ENCODE data around the gene DENND5A.
"Not testable (repeated sequence)": the region's sequence is repeated elsewhere in the genome, so short reads cannot be mapped to it uniquely, and the experiment has no call there.

Gene DENND5A

DNA sequence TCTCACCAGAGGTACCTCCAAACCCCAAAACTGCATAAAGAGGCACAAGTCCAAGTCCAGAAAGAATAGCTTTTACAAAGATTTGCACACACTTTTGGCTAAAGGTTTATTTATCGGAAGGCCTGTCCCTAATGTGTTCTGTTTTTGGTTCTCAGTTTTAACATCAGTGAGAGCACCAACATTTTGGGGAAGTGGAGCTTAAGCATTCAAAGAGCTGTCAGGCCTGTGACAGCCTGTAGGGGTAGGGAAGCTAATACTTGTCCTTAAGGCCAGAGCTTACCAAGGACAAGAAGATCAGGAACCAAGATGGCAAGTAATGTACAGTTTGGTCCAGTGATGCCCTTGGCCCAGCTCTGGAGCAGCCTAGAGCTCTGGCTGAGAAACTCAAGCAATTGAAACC, 134.9 kb downstream of the DENND5A start:
- no peak overlapping the region for H3K27ac Mint-ChIP-seq
- H3K36me3 Mint-ChIP-seq: no peaks in the 10 kb centered on the region
- ATAC-seq: no peak
- H3K9me3 Mint-ChIP-seq: no peaks in the 10 kb centered on the region
- H3K4me3 Mint-ChIP-seq: no peak overlapping the region
- H3K27me3 Mint-ChIP-seq: no peaks in the 10 kb centered on the region
- no peaks in the 10 kb centered on the region for H3K4me1 Mint-ChIP-seq

DNA sequence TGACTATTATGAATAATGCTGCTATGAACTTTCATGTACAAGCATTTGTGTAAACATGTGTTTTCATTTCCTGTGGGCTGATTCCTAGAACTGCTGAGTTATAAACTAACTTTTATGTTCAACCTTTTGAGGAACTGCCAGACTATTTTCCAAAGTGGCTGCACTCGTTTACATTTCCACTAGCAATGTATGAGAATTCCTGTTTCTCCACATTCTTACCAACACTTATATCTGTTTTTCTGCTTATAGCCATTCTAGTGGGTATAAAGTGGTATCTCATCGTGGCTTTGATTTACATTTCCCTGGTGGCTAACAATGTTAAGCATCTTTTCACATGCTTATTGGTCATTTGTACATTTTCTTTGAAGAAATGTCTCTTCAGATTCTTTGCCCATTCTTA, 138.5 kb downstream of the DENND5A start:
- H3K4me3 Mint-ChIP-seq: no peak overlapping the region
- ATAC-seq: no peak
- H3K36me3 Mint-ChIP-seq: peaks cover 6% of the 10 kb centered on the region
- H3K27me3 Mint-ChIP-seq: peaks cover 4% of the 10 kb centered on the region
- H3K9me3 Mint-ChIP-seq: peaks cover 4% of the 10 kb centered on the region
- H3K4me1 Mint-ChIP-seq: peaks cover 9% of the 10 kb centered on the region
- H3K27ac Mint-ChIP-seq: no peak overlapping the region

DNA sequence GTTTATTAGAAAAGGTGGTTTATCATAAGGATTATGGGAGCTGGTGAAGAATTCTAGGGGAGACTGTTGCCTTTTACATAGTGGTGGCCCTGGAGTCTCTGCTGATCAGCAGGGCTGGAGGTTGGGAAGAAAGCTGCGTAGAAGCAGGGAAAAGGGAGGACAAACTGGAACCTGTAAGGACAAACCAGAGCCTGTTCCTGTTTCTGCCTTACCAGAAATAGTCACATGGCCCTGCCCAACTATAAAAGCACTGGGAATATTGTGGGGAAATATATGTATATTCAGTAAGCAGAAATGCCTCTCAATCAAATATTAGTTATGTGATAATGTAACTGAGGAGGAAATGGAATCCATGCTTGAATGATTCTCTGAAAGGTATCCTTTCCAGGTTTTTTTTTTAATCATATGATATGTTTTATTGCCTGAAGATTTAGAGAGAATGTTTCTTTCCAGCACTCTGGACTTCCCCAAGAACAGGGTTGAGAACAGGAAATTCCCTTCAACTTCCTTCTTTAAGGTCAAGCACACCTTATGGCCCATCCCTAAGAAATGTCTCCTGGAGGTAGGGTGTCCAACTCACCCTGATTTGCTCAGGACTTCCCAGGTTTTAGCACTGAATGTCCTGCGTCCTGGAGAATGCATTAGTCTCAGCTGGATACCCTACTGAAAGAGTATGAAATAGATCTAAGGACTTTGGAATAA, 139.8 kb downstream of the DENND5A start:
- Mint-ChIP-seq H3K36me3 (peaks cover 6% of the 10 kb centered on the region), H3K4me1 (peaks cover 9% of the 10 kb centered on the region), H3K27ac (no peak overlapping the region), H3K9me3 (peaks cover 4% of the 10 kb centered on the region), H3K4me3 (no peak overlapping the region), H3K27me3 (peaks cover 8% of the 10 kb centered on the region)
- no peak for ATAC-seq

DNA sequence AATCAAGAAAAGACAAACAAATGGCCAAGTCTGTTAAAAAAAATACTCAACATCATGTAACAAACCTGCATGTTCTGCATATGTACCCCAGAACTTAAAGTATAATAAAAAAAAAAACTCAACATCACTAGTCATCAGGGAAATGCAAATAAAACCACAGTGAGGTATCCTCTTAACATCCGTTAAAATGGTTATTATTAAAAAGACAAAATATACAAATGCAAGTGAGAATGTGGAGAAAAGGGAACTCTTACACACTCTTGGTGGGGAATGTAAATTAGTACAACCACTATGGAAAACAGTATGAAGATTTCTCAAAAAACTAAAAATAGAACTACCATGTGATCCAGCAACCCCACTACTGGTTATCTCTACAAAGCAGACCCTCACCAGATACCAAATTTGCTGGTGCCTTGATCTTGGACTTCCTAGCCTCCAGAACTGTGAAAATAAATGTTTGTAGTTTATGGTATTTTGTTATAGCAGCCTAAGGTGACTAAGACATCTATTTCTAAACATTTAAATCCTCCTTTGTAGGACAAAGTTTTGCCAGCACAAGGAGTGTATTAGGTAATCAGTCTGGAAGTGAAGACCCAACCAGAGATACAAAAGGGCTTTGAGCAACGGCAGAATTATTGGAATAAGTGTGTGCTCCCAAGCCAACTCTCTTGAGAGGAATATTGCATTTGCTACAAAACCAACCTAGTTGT, 141.4 kb downstream of the DENND5A start:
- Mint-ChIP-seq H3K27ac (no peak overlapping the region), H3K36me3 (peaks cover 6% of the 10 kb centered on the region), H3K4me3 (no peak overlapping the region), H3K9me3 (peaks cover 4% of the 10 kb centered on the region), H3K27me3 (peaks cover 15% of the 10 kb centered on the region), H3K4me1 (peaks cover 9% of the 10 kb centered on the region)
- ATAC-seq: no peak

DNA sequence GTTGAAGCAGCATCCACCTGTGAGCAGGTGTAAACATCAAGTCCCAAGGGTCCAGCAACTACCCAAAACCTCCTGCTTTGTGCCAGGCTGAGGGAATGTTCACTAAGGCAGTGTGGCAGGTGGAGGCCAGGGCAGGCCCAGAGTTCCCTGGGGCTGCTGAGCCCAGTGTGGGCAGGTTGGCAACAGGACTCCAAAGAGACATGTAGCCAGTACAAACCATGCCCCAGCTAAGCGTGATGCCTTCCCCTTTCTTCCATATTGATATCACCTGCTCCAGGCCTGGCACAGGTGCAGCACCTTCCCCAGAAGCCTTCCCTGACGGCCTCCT, 143.7 kb downstream of the DENND5A start:
- H3K9me3 Mint-ChIP-seq: peaks cover 4% of the 10 kb centered on the region
- peaks cover 9% of the 10 kb centered on the region for H3K4me1 Mint-ChIP-seq
- no peak for ATAC-seq
- no peak overlapping the region for H3K4me3 Mint-ChIP-seq
- H3K27ac Mint-ChIP-seq: no peak overlapping the region
- peaks cover 6% of the 10 kb centered on the region for H3K36me3 Mint-ChIP-seq
- H3K27me3 Mint-ChIP-seq: peaks cover 15% of the 10 kb centered on the region

DNA sequence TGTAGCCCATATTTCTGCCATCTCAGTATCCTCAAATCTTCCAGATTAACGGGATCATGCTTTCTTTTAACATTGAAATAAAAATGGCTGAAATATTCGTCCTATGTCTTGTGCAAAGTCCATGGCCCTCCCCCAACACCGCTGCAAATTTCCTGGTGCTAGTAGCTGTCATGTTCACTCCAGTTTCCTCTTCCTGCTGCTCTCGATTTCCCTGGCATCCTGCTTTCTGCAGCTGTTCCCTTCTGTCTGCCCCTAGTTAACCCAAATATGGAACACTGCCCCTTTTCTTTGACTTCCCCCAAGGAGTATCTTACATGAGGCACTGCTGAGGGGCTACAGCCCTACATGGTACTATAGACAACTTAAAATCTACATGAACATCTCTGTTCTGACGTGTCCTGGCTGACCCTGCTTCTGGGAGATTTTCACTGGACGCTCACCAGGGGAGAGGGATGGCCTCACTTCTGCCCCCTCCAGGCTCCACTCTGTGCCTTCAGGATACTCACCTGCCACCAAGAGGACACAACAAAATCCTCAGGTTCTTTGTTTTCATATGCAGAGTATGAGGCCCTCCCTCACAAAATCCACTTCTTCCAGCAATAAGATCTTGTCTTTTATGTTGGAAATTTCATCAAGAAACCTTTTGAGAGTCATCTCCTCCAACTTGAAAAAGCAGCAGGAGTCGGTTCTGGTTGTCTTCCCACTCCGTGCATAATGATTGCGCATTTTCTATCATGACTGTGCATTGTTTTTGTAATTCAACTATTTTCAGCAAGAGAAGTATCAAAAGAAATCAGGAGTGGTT, 144.3 kb downstream of the DENND5A start:
- Mint-ChIP-seq H3K27ac (no peak overlapping the region), H3K27me3 (peaks cover 15% of the 10 kb centered on the region), H3K9me3 (peaks cover 4% of the 10 kb centered on the region), H3K4me3 (no peak overlapping the region), H3K36me3 (peaks cover 6% of the 10 kb centered on the region), H3K4me1 (peaks cover 9% of the 10 kb centered on the region)
- no peak for ATAC-seq

DNA sequence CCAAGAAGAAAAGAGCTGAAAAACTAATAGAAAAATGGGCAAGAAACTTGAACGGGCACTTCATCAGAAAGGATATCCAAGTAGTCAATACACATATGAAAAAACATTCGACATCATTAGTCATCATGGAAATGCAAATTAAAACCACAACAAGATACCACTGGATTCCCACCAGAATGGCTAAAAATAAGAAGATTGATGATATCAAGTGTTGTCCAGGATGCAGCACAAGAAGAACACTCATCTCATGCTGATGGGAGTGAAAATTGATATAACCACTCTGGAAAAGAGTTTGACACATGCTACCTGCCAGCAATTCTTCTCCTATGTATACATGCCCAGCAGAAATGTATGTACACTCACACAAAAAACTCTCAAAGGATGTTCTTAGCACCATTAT, 146.9 kb downstream of the DENND5A start:
- H3K9me3 Mint-ChIP-seq: peaks cover 1% of the 10 kb centered on the region
- H3K27ac Mint-ChIP-seq: no peak overlapping the region
- H3K36me3 Mint-ChIP-seq: peaks cover 2% of the 10 kb centered on the region

DNA sequence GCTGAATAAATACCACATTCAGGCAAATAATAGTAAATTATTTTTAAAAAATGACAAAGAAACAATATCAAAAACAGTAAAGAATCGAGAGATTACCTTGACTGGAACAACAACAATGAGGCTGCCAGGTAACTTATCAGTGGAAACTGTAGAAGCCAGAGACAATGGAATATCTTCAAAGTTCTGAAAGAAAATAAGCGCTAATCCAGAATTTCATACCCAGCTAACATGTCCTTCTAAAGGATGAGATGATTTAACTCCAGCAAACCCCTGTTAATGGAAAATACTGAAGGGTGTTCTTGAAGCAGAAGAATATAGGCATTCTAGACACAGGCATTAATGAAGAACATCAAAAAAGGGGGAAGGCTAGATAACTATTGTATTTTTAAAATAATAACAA, 153.1 kb downstream of the DENND5A start:
- no peak overlapping the region for H3K4me3 Mint-ChIP-seq
- H3K9me3 Mint-ChIP-seq: peaks cover 7% of the 10 kb centered on the region
- no peaks in the 10 kb centered on the region for H3K4me1 Mint-ChIP-seq
- no peaks in the 10 kb centered on the region for H3K36me3 Mint-ChIP-seq
- no peak for ATAC-seq
- H3K27me3 Mint-ChIP-seq: peaks cover 9% of the 10 kb centered on the region
- no peak overlapping the region for H3K27ac Mint-ChIP-seq

More for the DNA sequence above, 146.9 kb downstream of the DENND5A start:
- Mint-ChIP-seq H3K4me1 (peaks cover 5% of the 10 kb centered on the region), H3K4me3 (no peak overlapping the region), H3K27me3 (peaks cover 15% of the 10 kb centered on the region)
- ATAC-seq: no peak

DNA sequence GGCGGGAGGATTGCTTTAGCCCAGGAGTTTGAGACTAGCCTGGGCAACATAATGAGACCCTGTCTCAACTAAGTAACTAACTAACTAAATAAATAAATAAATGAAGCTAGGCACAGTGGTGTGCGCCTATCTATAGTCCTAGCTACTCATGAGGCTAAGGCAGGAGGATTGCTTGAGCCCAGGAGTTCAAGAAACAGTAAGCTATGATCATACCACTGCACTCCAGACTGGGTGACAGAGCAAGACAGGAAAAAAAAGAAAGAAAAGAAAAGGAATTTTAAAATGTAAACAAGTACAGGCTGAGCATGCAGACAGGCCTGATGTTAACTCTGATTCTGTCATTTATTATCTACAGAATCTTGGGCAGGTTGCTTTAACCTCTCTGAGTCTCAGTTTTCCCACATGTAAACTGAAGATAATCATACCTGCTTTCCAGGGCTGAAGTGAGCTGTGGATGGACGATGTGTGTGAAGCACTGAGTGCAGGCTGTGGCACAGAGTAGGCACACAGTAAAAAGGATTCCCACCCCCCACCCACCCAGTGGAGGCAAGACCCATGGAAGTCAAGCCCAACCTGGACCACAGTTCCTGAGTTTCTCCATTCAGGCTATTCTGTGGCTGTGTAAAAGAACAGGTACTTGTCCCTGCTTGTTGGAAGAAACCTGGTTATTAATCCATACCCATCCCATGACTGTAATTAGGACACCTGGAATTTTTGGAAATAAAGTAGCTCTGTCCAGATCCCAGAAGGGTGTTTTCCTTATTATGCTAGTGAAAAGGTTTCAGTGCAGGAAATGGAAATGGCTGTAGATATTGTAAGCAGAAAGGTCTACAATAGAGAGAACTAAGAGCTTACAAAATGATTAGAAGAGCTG, 155.1 kb downstream of the DENND5A start:
- Mint-ChIP-seq H3K36me3 (no peaks in the 10 kb centered on the region), H3K27me3 (peaks cover 9% of the 10 kb centered on the region), H3K4me3 (no peak overlapping the region), H3K4me1 (no peaks in the 10 kb centered on the region), H3K9me3 (peaks cover 7% of the 10 kb centered on the region), H3K27ac (no peak overlapping the region)
- no peak for ATAC-seq

DNA sequence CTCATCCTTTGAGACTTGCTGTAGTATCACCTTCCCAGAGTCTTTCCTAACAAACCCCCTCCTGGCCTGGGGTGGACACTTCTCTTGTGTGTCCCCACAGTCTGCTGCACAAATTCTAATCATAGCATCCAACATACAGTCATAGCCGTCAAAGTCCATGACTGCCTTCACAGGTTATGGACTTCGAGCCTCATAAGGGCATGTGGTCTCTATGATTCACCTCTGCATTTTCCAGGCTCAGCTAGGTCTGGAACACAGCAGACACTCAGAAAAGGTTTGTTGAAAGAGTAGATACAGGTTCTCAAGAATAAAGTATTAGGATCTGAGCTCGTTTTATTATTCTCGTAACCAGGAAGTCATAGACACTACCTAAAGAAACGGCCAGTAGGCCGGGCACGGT, 160.6 kb downstream of the DENND5A start:
- no peak for ATAC-seq

DNA sequence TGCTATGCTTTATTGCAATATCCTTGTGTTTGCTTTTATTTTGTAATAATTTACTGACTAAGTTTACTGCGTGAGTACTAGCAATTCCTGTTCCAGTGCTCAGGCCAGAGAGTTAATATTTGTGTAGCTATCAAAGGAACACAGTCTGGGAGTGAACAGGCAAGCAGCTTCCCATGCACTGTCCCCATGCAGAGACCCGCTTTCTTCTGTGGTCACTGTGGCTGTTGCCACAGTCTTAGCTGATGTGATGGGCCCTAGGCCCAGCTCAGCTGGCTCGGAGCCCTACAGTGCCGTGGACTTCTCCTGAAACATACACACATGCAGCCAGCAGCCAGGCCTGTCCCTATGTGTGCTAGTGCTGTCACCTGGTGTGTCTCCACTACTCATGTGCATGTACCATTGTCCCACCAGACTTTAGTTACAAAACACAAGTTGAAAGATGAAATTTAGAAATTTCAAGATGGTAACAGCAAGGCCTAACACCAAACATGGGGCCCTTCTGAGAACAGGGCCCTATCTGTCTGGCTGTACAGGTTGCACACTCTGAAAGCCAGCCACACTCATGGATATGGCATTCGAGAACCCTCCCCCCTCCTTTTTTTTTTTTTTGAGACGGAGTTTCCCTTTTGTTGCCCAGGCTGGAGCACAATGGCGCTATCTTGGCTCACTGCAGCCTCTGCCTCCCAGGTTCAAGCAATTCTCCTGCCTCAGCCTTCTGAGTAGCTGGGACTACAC, 161.4 kb downstream of the DENND5A start:
- Mint-ChIP-seq H3K27me3 (peaks cover 51% of the 10 kb centered on the region), H3K9me3 (no peaks in the 10 kb centered on the region), H3K27ac (no peak overlapping the region), H3K4me3 (no peak overlapping the region), H3K4me1 (no peaks in the 10 kb centered on the region), H3K36me3 (no peaks in the 10 kb centered on the region)
- ATAC-seq: no peak

More for the DNA sequence above, 160.6 kb downstream of the DENND5A start:
- H3K9me3 Mint-ChIP-seq: no peaks in the 10 kb centered on the region
- H3K27ac Mint-ChIP-seq: no peak overlapping the region
- no peaks in the 10 kb centered on the region for H3K4me1 Mint-ChIP-seq
- no peak overlapping the region for H3K4me3 Mint-ChIP-seq
- no peaks in the 10 kb centered on the region for H3K36me3 Mint-ChIP-seq
- H3K27me3 Mint-ChIP-seq: peaks cover 49% of the 10 kb centered on the region

DNA sequence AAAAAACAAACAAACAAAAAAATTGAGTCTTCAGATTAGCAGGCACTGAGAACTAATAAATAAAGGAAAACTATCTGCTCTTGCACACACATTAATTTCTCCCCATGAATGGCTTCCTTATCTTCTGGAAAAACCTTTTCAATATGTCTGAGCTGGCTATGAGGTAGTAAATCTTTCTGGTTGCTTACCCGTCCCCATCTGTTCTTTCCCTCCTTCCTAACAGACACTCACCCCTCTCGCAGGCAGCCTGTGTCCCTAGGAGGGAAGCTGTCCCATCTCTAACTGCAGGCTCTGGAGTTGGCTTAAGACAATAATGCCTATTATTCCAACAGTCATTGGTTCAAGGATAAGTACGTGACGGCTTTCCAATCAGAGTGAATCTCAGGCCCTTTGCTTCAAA, 165.5 kb downstream of the DENND5A start:
- Mint-ChIP-seq H3K9me3 (no peaks in the 10 kb centered on the region), H3K27ac (no peak overlapping the region), H3K27me3 (peaks cover 58% of the 10 kb centered on the region), H3K4me1 (no peaks in the 10 kb centered on the region), H3K36me3 (no peaks in the 10 kb centered on the region), H3K4me3 (no peak overlapping the region)
- ATAC-seq: no peak

DNA sequence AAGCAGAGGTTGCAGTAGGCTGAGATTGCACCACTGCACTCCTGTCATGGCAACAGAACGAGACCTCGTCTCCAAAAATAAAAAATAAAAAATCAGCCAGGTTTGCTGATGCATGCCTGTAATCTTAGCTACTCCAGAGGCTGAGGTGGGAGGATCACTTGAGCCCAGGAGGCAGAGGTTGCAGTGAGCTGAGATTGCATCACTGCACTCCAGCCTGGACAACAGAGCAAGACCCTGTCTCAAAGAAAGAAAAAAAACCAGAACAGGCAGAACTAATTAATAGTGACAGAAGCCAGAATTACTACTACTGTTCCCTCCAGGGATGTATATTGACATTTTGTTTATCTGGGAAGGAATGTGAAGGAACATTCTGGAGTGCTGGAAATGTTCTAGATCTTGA, 166.7 kb downstream of the DENND5A start:
- not testable (repeated sequence) for H3K9me3 Mint-ChIP-seq, H3K4me3 Mint-ChIP-seq, H3K4me1 Mint-ChIP-seq, H3K36me3 Mint-ChIP-seq, ATAC-seq, H3K27ac Mint-ChIP-seq
- peaks cover 62% of the 10 kb centered on the region for H3K27me3 Mint-ChIP-seq

DNA sequence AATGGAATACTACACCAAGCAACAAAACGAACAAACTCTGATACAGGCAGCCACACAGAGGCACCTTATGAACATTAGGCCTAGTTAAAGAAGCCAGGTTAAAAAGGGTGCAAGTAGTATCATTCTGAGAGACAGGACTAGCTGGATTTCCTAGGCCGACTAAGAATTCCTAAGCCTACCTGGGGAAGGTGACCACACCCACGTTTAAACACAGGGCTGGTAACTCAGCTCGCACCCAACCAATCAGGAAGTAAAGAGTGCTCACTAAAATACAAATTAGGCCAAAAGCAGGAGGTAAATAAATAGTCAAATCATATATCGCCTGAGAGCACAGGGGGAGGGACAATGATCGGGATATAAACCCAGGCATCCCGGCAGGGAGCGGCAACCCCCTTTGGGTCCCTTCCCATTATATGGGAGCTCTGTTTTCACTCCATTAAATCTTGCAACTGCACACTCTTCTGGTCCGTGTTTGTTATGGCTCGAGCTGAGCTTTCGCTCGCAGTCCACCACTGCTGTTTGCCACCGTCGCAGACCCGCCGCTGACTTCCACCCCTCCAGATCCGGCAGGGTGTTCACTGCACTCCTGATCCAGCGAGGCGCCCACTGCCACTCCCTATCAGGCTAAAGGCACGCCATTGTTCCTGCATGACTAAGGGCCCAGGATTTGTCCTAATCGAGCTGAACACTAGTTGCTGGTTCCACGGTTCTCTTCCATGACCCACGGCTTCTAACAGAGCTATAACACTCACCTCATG, 167.8 kb downstream of the DENND5A start:
- not testable (repeated sequence) for ATAC-seq, H3K9me3 Mint-ChIP-seq, H3K36me3 Mint-ChIP-seq, H3K27ac Mint-ChIP-seq, H3K4me3 Mint-ChIP-seq, H3K4me1 Mint-ChIP-seq
- peaks cover 70% of the 10 kb centered on the region for H3K27me3 Mint-ChIP-seq
